Thyroid gland (tissue), 4 donors: ENCODE results near the gene SMURF2. TPM values are rescaled to one million over a fixed set of nuclear protein-coding genes. Genes with fewer than 3 reads are reported as not detected.

ENCODE experiments used
- DNase-seq, 2 donors: peaks; one replicate each; pipeline ENCODE4 v3.0.0-alpha.2; 2019
- H3K27ac ChIP-seq, 3 donors: fragments of 200-600 bp; sonication (generic); 1 replicate in 2 of 3; 2 replicates in 1 of 3; pipeline ENCODE4 v1.5.1; 2016 to 2019; ENCODE audit warnings: mild to moderate bottlenecking in 1 of 3, moderate library complexity in 1 of 3
- H3K27me3 ChIP-seq: fragments of 200-600 bp; sonication (generic); one replicate; pipeline ENCODE4 v1.5.1; 2019
- H3K36me3 ChIP-seq, 2 donors: fragments of 200-600 bp; sonication (generic); one replicate each; pipeline ENCODE4 v1.5.1; 2016 to 2019
- H3K4me1 ChIP-seq, 2 donors: fragments of 200-600 bp; sonication (generic); one replicate each; pipeline ENCODE4 v1.5.1; 2017 to 2019
- H3K4me3 ChIP-seq, 3 donors: fragments of 200-600 bp; sonication (generic); replicated peaks in 1 of 3; 1 replicate in 2 of 3; 2 replicates in 1 of 3; pipeline ENCODE4 v1.5.1; 2016; ENCODE audit warnings: mild to moderate bottlenecking in 1 of 3
- H3K9me3 ChIP-seq: fragments of 200-600 bp; sonication (generic); one replicate; pipeline ENCODE4 v1.5.1; 2017
- CTCF ChIP-seq, 6 experiments: fragments of 200-600 bp in 3 of 6; fragments of 450-650 bp in 3 of 6; sonication (generic) in 3 of 6; IDR thresholded peaks; one replicate each; pipeline ENCODE4 v1.5.1; 2016 to 2019; ENCODE audit warnings: antibody characterized with exemption in 6 of 6, mild to moderate bottlenecking in 2 of 6, inconsistent platforms in 1 of 6, moderate library complexity in 1 of 6
- POLR2A ChIP-seq, 2 donors: fragments of 450-650 bp; IDR thresholded peaks; one replicate each; pipeline ENCODE4 v1.6.1; 2017; ENCODE audit warnings: antibody characterized with exemption in 2 of 2, mild to moderate bottlenecking in 2 of 2, moderate library complexity in 1 of 2
- WGBS, 2 donors: methylation state at CpG; one replicate each; pipeline ENCODE4 v1.1.5; 2017; 5-methylcytosine and 5-hydroxymethylcytosine counted together
- intact Hi-C: fragments of 100-400 bp; cut with DNase I; formaldehyde crosslinking; loops from one replicate; pipeline ENCODE4 v1.15.1; 2023
- total RNA-seq, 4 donors: library from RNA; depleted of rRNA; stranded (reverse); fragments of >200 nt; gene quantifications; one replicate each; pipeline ENCODE4 v1.2.3, GENCODE V29; 2016

Gene SMURF2
- total RNA-seq, 4 donors from 2014 or later = 26.3 to 39.0 (median 29.6) TPM

- WGBS, 2 donors = 85 to 89% methylated on average over 5 of the region's 5 CpGs
- intact Hi-C loops = no loop called here
- no peak for DNase-seq
- no peaks in the 10 kb centered on the region for H3K9me3 ChIP-seq
- H3K27me3 ChIP-seq = no peaks in the 10 kb centered on the region
- TF ChIP-seq POLR2A (IDR thresholded peaks at IDR 0.05) (no peak), CTCF (IDR thresholded peaks at IDR 0.05) (no peak)
- H3K36me3 ChIP-seq = peaks cover 43 to 49% of the 10 kb centered on the region in 2 donors
- no peaks in the 10 kb centered on the region for H3K4me1 ChIP-seq
- H3K4me3 ChIP-seq = no peak overlapping the region
- H3K27ac ChIP-seq = no peak overlapping the region
These were observed 124.6 kb downstream of the SMURF2 start for GRCh38 chr17:64537488-64537887.

- DNase-seq = no peak
- Histone ChIP-seq H3K4me3 (no peak overlapping the region), H3K36me3 (peaks cover 49 to 55% of the 10 kb centered on the region in 2 donors), H3K27me3 (no peaks in the 10 kb centered on the region), H3K9me3 (no peaks in the 10 kb centered on the region), H3K27ac (no peak overlapping the region), H3K4me1 (no peaks in the 10 kb centered on the region)
- TF ChIP-seq CTCF (IDR thresholded peaks at IDR 0.05) (no peak), POLR2A (IDR thresholded peaks at IDR 0.05) (no peak)
- 95 to 96% methylated on average over 2 of the region's 2 CpGs for WGBS, 2 donors
- intact Hi-C loops = no loop called here
These were observed 125.2 kb downstream of the SMURF2 start for GRCh38 chr17:64536913-64537312.

- Histone ChIP-seq H3K4me3 (no peak overlapping the region), H3K9me3 (no peaks in the 10 kb centered on the region), H3K27me3 (no peaks in the 10 kb centered on the region), H3K27ac (no peak overlapping the region), H3K4me1 (no peaks in the 10 kb centered on the region), H3K36me3 (peaks cover 61 to 71% of the 10 kb centered on the region in 2 donors)
- intact Hi-C loops = no loop called here
- DNase-seq = no peak
- TF ChIP-seq CTCF (IDR thresholded peaks at IDR 0.05) (no peak), POLR2A (IDR thresholded peaks at IDR 0.05) (no peak)
- WGBS, 2 donors = 90 to 91% methylated on average over 6 of the region's 6 CpGs
These were observed 126.8 kb downstream of the SMURF2 start for GRCh38 chr17:64535357-64535756.

- intact Hi-C loops = no loop called here
- Histone ChIP-seq H3K27ac (peak overlapping the region in 1 of 3 donors; percentile 13), H3K4me1 (no peaks in the 10 kb centered on the region), H3K4me3 (no peak overlapping the region), H3K9me3 (no peaks in the 10 kb centered on the region), H3K36me3 (peaks cover 73 to 82% of the 10 kb centered on the region in 2 donors), H3K27me3 (no peaks in the 10 kb centered on the region)
- WGBS, 2 donors = 82 to 87% methylated on average over 3 of the region's 3 CpGs
- TF ChIP-seq POLR2A (IDR thresholded peaks at IDR 0.05) (no peak), CTCF (IDR thresholded peaks at IDR 0.05) (peak in 3 of 6 experiments; percentile 15 to 31 (median 22))
- DNase-seq = peak; percentile 32 to 44
These were observed 127.9 kb downstream of the SMURF2 start for GRCh38 chr17:64534187-64534586.

- Histone ChIP-seq H3K27me3 (no peaks in the 10 kb centered on the region), H3K4me3 (no peak overlapping the region), H3K4me1 (no peaks in the 10 kb centered on the region), H3K36me3 (peaks cover 77 to 86% of the 10 kb centered on the region in 2 donors), H3K27ac (peak overlapping the region in 1 of 3 donors; percentile 13), H3K9me3 (no peaks in the 10 kb centered on the region)
- 92 to 93% methylated on average over 2 of the region's 2 CpGs for WGBS, 2 donors
- no peak for TF ChIP-seq CTCF (IDR thresholded peaks at IDR 0.05)
- TF ChIP-seq POLR2A (IDR thresholded peaks at IDR 0.05) = no peak
- intact Hi-C loops = no loop called here
- DNase-seq = no peak
These were observed 128.3 kb downstream of the SMURF2 start for GRCh38 chr17:64533784-64534183.
